Thoracic aorta (tissue), 2 donors: ENCODE results near the gene LUZP2. TPM values are rescaled to one million over a fixed set of nuclear protein-coding genes. Genes with fewer than 3 reads are reported as not detected.

ENCODE experiments used
- ATAC-seq: fragments of 150-250 bp; one replicate; pipeline ENCODE4 v1.8.0; 2017; ENCODE audit warnings: low read depth; ENCODE audit not compliant: insufficient number of reproducible peaks, low FRiP score
- DNase-seq: peaks from one replicate; pipeline ENCODE4 v3.0.0-alpha.2; 2020; ENCODE audit warnings: low spot score
- H3K27ac ChIP-seq, 2 donors: fragments of 200-600 bp; sonication (generic); 1 replicate in 1 of 2; 2 replicates in 1 of 2; pipeline ENCODE4 v1.5.1; 2016; ENCODE audit warnings: mild to moderate bottlenecking in 2 of 2, moderate library complexity in 2 of 2
- H3K27me3 ChIP-seq: fragments of 200-600 bp; sonication (generic); replicated peaks from 2 replicates; pipeline ENCODE4 v1.6.0; 2016; ENCODE audit warnings: mild to moderate bottlenecking; ENCODE audit not compliant: insufficient read depth
- H3K36me3 ChIP-seq: fragments of 200-600 bp; sonication (generic); one replicate; pipeline ENCODE4 v1.5.1; 2016
- H3K4me1 ChIP-seq, 2 donors: fragments of 200-600 bp; sonication (generic); 1 replicate in 1 of 2; 2 replicates in 1 of 2; pipeline versions ENCODE4 v1.5.1 to v1.6.0; 2016; ENCODE audit warnings: low read depth in 2 of 2, mild to moderate bottlenecking in 1 of 2; ENCODE audit not compliant: control insufficient read depth in 1 of 2
- H3K4me3 ChIP-seq: fragments of 200-600 bp; sonication (generic); 2 replicates; pipeline ENCODE4 v1.5.1; 2016; ENCODE audit warnings: mild to moderate bottlenecking
- H3K9me3 ChIP-seq: fragments of 200-600 bp; sonication (generic); 2 replicates; pipeline ENCODE4 v1.5.1; 2016
- CTCF ChIP-seq: fragments of 200-600 bp; sonication (generic); IDR thresholded peaks from one replicate; pipeline ENCODE4 v1.5.1; 2019; ENCODE audit warnings: antibody characterized with exemption
- total RNA-seq, 2 donors: library from RNA; depleted of rRNA; stranded (reverse); fragments of >200 nt; gene quantifications; one replicate each; pipeline versions ENCODE4 v1.1.0 to v1.2.3, GENCODE V29; 2016

LUZP2 gene
- total RNA-seq, 2 donors from 2014 or later: 0.41 TPM; not detected in 1

DNA sequence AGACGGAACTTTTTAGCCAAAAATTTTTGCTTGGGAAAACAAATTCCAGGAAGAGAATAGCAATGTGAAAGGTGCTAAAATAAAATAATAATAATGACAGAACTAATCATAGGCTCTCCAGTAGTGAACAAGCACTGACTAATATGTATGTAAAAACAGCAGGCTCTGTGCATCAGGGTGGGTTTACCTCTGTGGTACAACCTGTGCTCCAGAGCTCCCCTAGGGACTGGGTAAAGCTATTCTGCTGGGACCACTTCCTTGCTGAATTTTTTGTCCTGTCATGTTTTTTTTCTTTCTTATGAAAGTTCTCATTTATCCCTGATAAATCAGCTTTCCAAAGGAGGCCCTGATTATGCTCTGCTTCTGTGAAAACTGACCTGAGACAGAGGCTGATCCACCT, 18.8 kb downstream of the LUZP2 start:
- ATAC-seq (no peak), DNase-seq (no peak)
- H3K27me3 ChIP-seq: no peaks in the 10 kb centered on the region
- no peak for TF ChIP-seq CTCF
- H3K9me3 ChIP-seq: no peaks in the 10 kb centered on the region
- no peak overlapping the region for H3K27ac ChIP-seq
- no peaks in the 10 kb centered on the region for H3K36me3 ChIP-seq
- H3K4me3 ChIP-seq: no peak overlapping the region
- H3K4me1 ChIP-seq: no peaks in the 10 kb centered on the region

DNA sequence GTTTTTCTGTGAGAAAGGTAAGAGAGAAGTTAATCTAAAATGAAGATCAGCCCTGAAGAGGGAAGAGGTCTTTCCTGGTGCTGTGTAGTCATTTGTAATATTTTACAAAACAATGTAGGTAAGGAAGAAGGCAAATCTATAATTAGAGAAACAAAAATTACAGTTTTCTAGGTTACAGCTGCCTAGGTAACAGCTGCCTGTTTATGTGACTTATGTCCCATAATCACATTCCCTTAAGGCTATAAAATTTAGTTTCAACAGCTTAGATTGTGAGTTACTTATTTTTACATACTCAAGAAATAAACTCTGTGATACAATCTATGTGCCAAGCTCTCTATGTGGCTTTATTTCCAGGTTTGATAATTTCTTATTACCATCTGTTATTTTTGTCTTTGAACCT, 19.8 kb downstream of the LUZP2 start:
- DNase-seq: no peak
- no peak for ATAC-seq
- H3K9me3 ChIP-seq: no peaks in the 10 kb centered on the region
- no peaks in the 10 kb centered on the region for H3K27me3 ChIP-seq
- TF ChIP-seq CTCF: no peak
- no peak overlapping the region for H3K27ac ChIP-seq
- no peaks in the 10 kb centered on the region for H3K36me3 ChIP-seq
- no peak overlapping the region for H3K4me3 ChIP-seq
- no peaks in the 10 kb centered on the region for H3K4me1 ChIP-seq

GRCh38 chr11:24521601-24522000, 24.7 kb downstream of the LUZP2 start:
- TF ChIP-seq CTCF: no peak
- Histone ChIP-seq H3K36me3 (no peaks in the 10 kb centered on the region), H3K27me3 (no peaks in the 10 kb centered on the region), H3K4me3 (no peak overlapping the region), H3K27ac (no peak overlapping the region), H3K9me3 (no peaks in the 10 kb centered on the region), H3K4me1 (no peaks in the 10 kb centered on the region)
- no peak for ATAC-seq
- DNase-seq: no peak

DNA sequence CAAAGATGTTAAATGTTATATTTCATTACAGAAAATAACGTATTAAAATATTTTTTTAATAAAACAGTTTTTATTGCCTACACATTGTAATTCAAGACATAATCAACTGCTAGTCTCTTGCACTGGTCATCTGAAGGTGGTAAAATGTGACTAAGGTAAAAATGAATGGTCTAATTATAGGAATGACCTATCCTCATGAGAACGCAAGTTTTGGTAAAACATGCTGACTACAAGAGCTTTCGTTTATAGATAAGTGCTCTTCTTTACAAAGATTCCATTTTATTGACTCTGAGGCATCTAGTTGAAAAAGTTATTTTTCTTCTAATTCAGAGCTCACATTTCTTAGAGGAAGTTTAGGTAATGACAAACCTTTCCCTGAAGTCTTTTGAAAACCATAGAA, 27.3 kb downstream of the LUZP2 start:
- DNase-seq: no peak
- no peak for ATAC-seq
- no peaks in the 10 kb centered on the region for H3K36me3 ChIP-seq
- no peaks in the 10 kb centered on the region for H3K27me3 ChIP-seq
- no peak overlapping the region for H3K27ac ChIP-seq
- no peaks in the 10 kb centered on the region for H3K4me1 ChIP-seq
- TF ChIP-seq CTCF: no peak
- H3K4me3 ChIP-seq: no peak overlapping the region
- H3K9me3 ChIP-seq: no peaks in the 10 kb centered on the region

- TF ChIP-seq CTCF: no peak
- Histone ChIP-seq H3K4me1 (no peaks in the 10 kb centered on the region), H3K27me3 (no peaks in the 10 kb centered on the region), H3K4me3 (no peak overlapping the region), H3K9me3 (no peaks in the 10 kb centered on the region), H3K36me3 (no peaks in the 10 kb centered on the region), H3K27ac (no peak overlapping the region)
- no peak for ATAC-seq
- DNase-seq: no peak
Observed at GRCh38 chr11:24531528-24531927, 34.7 kb downstream of the LUZP2 start.
